T47D (cell line): ENCODE measurements around the gene DEDD2.

ENCODE experiments used
- DNase-seq, 2 experiments: peaks; one replicate each; pipeline versions ENCODE4 v3.0.0 to v3.0.0-alpha.2; 2011 to 2012; ENCODE audit warnings: low read depth in 1 of 2, low spot score in 1 of 2
- JUND ChIP-seq: IDR thresholded peaks from 2 replicates; pipeline ENCODE4 v1.6.1; 2012; ENCODE audit warnings: low read depth
- in situ Hi-C: cut with HindIII; loops from 2 replicates; pipeline ENCODE4 v1.10.0; 2016; ENCODE audit warnings: low sequenced_read_pairs, low pct_unique_long_range_greater_than_20kb

Gene DEDD2

GRCh38 chr19:42176649-42176989 lies 40.9 kb downstream of the DEDD2 start:
- in situ Hi-C loops = no loop called here

GRCh38 chr19:42175952-42176648 lies 41.4 kb downstream of the DEDD2 start:
- in situ Hi-C loops = no loop called here
- TF ChIP-seq JUND = no peak
- DNase-seq = no peak

More at GRCh38 chr19:42176649-42176989, 40.9 kb downstream of the DEDD2 start:
- peak in 1 of 2 experiments; percentile 25 for DNase-seq
- no peak for TF ChIP-seq JUND

GRCh38 chr19:42174958-42175734 lies 42.3 kb downstream of the DEDD2 start:
- in situ Hi-C loops = no loop called here
- no peak for DNase-seq

GRCh38 chr19:42174188-42174587 lies 43.3 kb downstream of the DEDD2 start:
- in situ Hi-C loops = no loop called here
- DNase-seq = no peak
- TF ChIP-seq JUND = no peak

More at GRCh38 chr19:42174958-42175734, 42.3 kb downstream of the DEDD2 start:
- TF ChIP-seq JUND = no peak

- in situ Hi-C loops = no loop called here
- no peak for TF ChIP-seq JUND
- DNase-seq = no peak
Measured at GRCh38 chr19:42173695-42174094, 43.8 kb downstream of the DEDD2 start.

- DNase-seq = no peak
- TF ChIP-seq JUND = no peak
- in situ Hi-C loops = no loop called here
Measured at GRCh38 chr19:42172261-42172660, 45.2 kb downstream of the DEDD2 start.

GRCh38 chr19:42170715-42171114 lies 46.8 kb downstream of the DEDD2 start:
- no peak for DNase-seq
- in situ Hi-C loops = no loop called here
- no peak for TF ChIP-seq JUND

- in situ Hi-C loops = no loop called here
- no peak for DNase-seq
Measured at GRCh38 chr19:42169486-42170413, 47.7 kb downstream of the DEDD2 start.

GRCh38 chr19:42168206-42168605 lies 49.3 kb downstream of the DEDD2 start:
- in situ Hi-C loops = no loop called here
- TF ChIP-seq JUND = no peak
- DNase-seq = no peak

More at GRCh38 chr19:42169486-42170413, 47.7 kb downstream of the DEDD2 start:
- TF ChIP-seq JUND = no peak

- in situ Hi-C loops = no loop called here
- TF ChIP-seq JUND = no peak
- DNase-seq = no peak
Measured at GRCh38 chr19:42166316-42166715, 51.2 kb downstream of the DEDD2 start.

- in situ Hi-C loops = no loop called here
- TF ChIP-seq JUND = no peak
- DNase-seq = no peak
Measured at GRCh38 chr19:42165146-42165545, 52.3 kb downstream of the DEDD2 start.

- TF ChIP-seq JUND = no peak
- DNase-seq = no peak
Measured at GRCh38 chr19:42161616-42162263, 55.7 kb downstream of the DEDD2 start.

More at GRCh38 chr19:42161616-42162263, 55.7 kb downstream of the DEDD2 start:
- in situ Hi-C loops = no loop called here
